Amygdala (tissue), 56 donors: Measurements from ENCODE around the gene UBE2V1.
A peak's percentile ranks its signal among the peaks of the same experiment; 100 is the strongest.
"Not testable (repeated sequence)": the region's sequence is repeated elsewhere in the genome, so short reads cannot be mapped to it uniquely, and the experiment has no call there.

ENCODE experiments used
- DNase-seq, 56 donors: peaks; one replicate each; lab custom pipeline; 2025; lab: John Stamatoyannopoulos, UW

Gene UBE2V1

GRCh38 chr20:50118203-50118602 is 5.3 kb upstream of the UBE2V1 start:
- no peak for DNase-seq

DNA sequence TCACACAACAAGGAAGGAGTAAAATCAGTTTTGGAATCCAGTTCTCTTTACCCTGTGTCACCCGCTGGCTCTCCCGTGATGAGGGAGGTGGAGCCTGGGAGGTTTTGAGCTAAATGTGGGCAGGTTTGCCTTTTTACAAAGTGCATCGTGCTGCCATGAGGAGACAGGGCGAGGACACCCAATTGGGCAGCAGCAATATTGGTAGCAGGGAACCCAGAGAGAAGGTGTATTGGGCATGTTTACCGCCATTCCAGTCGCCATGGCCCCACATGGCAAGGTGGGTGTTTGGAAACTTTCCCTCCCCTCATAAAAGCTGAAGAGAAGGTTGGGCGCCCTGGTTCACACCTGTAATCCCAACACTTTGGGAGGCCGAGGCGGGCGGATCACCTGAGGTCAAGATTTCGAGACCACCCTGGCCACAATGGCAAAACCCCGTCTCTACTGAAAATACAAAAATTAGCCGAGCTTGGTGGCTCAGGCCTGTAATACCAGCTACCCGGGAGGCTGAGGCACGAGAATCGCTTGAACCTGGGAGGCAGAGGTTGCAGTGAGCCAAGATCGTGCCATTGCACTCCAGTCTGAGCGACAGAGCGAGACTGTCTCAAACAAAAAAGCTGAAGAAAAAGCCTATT is 3.5 kb upstream of the UBE2V1 start:
- no peak for DNase-seq

DNA sequence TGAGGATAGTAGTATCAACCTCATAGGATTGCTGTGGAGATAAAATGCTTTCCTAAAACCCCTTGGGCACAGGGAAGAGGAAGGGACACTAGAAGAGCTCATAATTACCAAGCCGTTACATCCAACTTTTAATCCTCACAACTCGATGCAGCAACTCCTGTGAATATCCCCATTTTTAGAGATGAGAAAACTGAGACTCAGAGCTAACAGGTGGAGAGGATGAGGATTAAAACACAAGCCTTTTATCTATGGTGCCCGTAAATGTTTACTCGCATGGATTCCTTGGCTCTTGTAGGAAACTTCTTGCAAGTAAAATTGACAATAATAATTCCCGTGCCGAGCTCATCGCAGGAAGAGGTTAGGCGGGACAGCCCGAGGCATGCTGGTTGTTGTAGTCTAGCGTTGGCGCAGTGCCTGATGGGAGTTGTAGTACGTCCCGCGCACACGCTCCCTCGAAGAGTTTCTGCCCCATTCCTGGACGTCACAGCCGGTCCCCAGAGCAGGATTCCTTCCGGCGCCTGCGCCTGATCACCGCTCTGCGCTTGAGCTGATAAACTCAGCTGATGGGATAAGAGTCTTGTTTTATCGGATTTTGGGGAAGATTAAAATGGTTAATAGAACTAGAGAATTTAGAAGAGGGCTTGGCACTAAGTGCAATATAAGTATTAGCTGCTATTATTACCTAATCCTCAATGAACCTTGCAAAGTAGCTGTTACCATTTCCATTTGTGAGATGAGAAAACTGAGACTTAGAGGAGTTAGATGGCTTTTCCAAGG is 2.8 kb upstream of the UBE2V1 start:
- DNase-seq = peak; percentile 68 to 99 (median 93)

- no peak for DNase-seq
Measured at GRCh38 chr20:50115041-50115512, 2.1 kb upstream of the UBE2V1 start.

- DNase-seq = no peak
Measured at GRCh38 chr20:50113420-50114224, 672 bp upstream of the UBE2V1 start.

DNA sequence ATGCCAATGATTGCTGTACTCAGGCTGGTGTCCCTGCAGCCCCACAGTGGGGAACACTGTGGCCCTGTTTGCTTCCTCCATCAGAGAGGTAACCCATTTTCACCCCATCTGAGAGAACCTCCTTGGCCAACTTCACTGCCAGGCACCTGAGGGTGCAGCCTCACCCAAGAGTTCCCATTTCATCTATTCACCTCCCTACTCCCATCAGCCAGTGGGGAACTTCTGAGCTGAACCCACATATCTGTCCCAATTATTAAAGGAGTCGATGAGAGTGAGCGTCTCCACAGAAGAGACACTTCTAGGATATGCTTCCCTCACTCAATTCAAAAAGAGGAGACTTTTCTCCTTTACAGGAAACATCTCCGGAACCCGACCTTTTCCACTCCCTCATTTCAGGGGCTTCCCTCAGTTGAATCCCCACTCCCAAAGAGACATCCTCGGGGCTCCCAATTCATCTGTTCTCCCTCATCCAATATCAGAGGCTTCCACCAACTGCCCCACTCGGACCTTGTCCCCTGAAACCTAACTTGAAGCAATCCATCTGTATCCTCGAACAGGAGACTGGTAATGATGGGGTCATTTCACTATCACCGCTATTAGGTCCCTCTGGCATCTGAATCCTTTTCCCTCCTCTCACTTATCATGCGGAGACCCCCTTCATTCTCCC is 988 bp downstream of the UBE2V1 start:
- DNase-seq = no peak

GRCh38 chr20:50111120-50111828 is 1.7 kb downstream of the UBE2V1 start:
- DNase-seq = no peak

GRCh38 chr20:50110141-50111047 is 2.6 kb downstream of the UBE2V1 start:
- DNase-seq = no peak

DNA sequence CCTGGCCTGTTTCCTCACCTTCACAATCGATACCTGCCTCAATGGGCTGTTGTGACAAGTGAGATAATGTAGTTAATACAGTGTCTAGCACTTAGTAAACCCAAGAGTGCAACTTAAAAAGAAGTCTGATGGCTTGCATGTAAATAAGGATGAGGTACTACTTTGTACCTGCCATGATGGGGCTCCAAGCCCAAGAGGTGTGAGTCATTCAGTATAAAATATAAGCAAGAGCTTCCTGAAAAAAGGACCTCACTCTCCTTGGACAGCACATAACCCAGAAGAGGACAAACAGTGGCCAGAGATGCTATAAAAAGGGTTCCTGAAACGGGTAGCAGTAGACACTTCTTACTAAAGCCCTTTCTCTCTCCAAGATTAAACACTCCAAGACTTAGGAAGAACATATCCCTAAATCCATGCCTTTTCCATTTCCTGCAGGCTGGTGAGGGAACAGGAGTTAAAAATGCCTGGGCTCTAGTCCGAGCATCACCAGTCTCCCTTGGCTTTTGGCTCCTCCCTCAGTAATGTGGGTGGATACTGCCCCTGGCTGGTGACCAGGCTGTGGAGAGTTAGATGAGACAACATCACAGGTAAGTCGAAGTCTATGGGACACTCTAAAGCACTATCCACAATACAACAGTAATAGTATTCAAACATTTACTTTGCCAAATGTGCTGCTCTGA is 4.3 kb downstream of the UBE2V1 start:
- DNase-seq = no peak

- DNase-seq = no peak
Measured at GRCh38 chr20:50107796-50108331, 5.1 kb downstream of the UBE2V1 start.

- DNase-seq = no peak
Measured at GRCh38 chr20:50107086-50107660, 5.8 kb downstream of the UBE2V1 start.

DNA sequence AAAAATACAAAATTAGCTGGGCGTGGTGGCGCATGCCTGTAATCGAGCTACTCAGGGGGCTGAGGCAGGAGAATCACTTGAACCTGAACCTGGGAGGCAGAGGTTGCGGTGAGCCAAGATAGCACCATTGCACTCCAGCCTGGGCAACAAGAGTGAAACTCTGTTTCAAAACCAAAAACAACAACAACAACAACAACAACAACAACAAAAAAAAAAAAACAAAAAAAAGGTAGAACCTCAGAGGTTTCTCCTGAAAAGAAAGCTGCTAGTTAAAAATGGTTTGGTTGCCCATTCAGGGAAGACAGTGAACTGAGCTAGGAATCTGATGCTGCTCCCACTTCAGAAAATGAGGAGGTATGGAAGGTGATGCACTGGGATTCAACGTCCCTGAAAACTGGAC is 6.3 kb downstream of the UBE2V1 start:
- not testable (repeated sequence) for DNase-seq

DNA sequence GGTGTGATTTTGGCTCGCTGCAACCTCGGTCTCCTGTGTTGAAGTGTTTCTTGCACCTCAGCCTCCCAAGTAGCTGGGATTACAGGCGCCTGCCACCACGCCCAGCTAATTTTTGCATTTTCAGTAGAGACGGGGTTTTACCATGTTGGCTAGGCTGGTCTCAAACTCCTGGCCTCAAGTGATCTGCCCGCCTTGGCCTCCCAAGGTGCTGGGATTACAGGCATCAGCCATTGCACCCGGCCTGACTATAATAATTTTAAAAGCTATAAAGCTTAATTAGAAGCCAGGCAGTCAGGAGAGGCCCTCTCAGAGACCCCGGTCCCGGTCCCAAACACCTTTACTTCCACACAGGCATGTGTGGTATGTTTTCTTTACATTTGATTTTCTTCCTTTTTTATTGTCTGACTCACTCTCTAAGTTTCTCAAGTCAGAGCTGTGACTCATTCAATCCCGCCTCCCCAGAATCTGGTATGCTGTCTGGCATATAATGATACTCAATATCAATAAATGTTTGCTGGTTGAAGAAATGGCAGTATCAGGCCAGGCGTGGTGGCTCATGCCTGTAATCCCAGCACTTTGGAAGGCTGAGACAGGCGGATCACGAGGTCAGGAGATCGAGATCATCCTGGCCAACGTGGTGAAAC is 9.4 kb downstream of the UBE2V1 start:
- DNase-seq = peak in 5 of 56 donors; percentile 5 to 26 (median 14)

GRCh38 chr20:50102551-50102950 is 10.4 kb downstream of the UBE2V1 start:
- DNase-seq = not testable (repeated sequence)

GRCh38 chr20:50101887-50102286 is 11.1 kb downstream of the UBE2V1 start:
- no peak for DNase-seq

- no peak for DNase-seq
Measured at GRCh38 chr20:50101281-50101680, 11.7 kb downstream of the UBE2V1 start.

DNA sequence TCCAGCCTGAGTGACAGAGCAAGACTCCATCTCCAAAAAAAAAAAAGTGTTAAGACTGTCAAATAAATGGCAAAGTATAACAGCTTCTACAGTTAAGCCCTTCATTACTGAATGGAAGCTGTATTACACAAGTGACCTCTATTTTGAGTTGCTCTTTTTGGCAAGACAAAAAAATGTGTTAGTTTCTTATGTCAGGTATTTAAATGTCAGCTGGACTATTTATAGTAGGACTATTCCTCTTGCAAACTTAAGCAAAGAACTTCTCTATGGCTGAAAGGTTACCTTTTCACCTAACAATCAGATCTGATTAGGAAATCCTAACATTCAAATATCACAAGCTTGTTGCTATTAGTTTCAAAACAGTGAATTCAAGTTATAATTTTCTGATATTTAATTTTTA is 12.4 kb downstream of the UBE2V1 start:
- DNase-seq = no peak
